CD14-positive monocyte (primary cell): Measurements from ENCODE around the gene SCN1B. TPM values are rescaled to one million over a fixed set of nuclear protein-coding genes. Genes with fewer than 3 reads are reported as not detected.

Source experiments
- DNase-seq, 3 donors: peaks; one replicate each; pipeline ENCODE4 v3.0.0-alpha.2; 2011 to 2022
- H2AFZ ChIP-seq: 2 replicates; pipeline ENCODE4 v1.6.0; 2012; ENCODE audit warnings: mild to moderate bottlenecking, low read depth, low read length, inconsistent platforms; ENCODE audit not compliant: insufficient read depth, poor library complexity, severe bottlenecking
- H3K27ac ChIP-seq, 2 donors: 1 replicate in 1 of 2; 2 replicates in 1 of 2; pipeline ENCODE4 v1.5.1; 2012 to 2013; ENCODE audit warnings: low read length in 2 of 2, control low read depth in 1 of 2, inconsistent platforms in 1 of 2, low read depth in 1 of 2, mild to moderate bottlenecking in 1 of 2
- H3K27me3 ChIP-seq, 2 donors: one replicate each; pipeline versions ENCODE4 v1.6.0 to v1.6.1; 2011 to 2013; ENCODE audit warnings: low read length in 2 of 2; ENCODE audit not compliant: control insufficient read depth in 2 of 2, insufficient read depth in 2 of 2
- H3K36me3 ChIP-seq, 2 donors: replicated peaks in 1 of 2; 1 replicate in 1 of 2; 2 replicates in 1 of 2; pipeline versions ENCODE4 v1.5.1 to v1.6.1; 2012 to 2013; ENCODE audit warnings: low read length in 2 of 2, control low read depth in 1 of 2, inconsistent platforms in 1 of 2, mild to moderate bottlenecking in 1 of 2; ENCODE audit not compliant: insufficient read depth in 2 of 2, control insufficient read depth in 1 of 2
- H3K4me1 ChIP-seq, 2 donors: 1 replicate in 1 of 2; 2 replicates in 1 of 2; pipeline versions ENCODE4 v1.5.1 to v1.6.1; 2012 to 2013; ENCODE audit warnings: low read length in 2 of 2, control low read depth in 1 of 2, inconsistent platforms in 1 of 2, mild to moderate bottlenecking in 1 of 2, moderate library complexity in 1 of 2; ENCODE audit not compliant: insufficient read depth in 2 of 2, control insufficient read depth in 1 of 2
- H3K4me2 ChIP-seq: replicated peaks from 2 replicates; pipeline ENCODE3; 2012; ENCODE audit warnings: low read length, moderate library complexity, mild to moderate bottlenecking; ENCODE audit not compliant: poor library complexity, severe bottlenecking; ENCODE audit errors: extremely low read depth
- H3K4me3 ChIP-seq, 3 experiments: fragments of 200-600 bp in 1 of 3; sonication (generic) in 1 of 3; replicated peaks in 1 of 3; 1 replicate in 2 of 3; 2 replicates in 1 of 3; pipeline ENCODE4 v1.5.1; 2011 to 2013; ENCODE audit warnings: low read length in 3 of 3, mild to moderate bottlenecking in 3 of 3, control low read depth in 2 of 3, low read depth in 2 of 3, inconsistent platforms in 1 of 3, moderate library complexity in 1 of 3
- H3K79me2 ChIP-seq: 2 replicates; pipeline ENCODE4 v1.6.0; 2012; ENCODE audit warnings: mild to moderate bottlenecking, control low read depth, inconsistent platforms, low read length, moderate library complexity; ENCODE audit not compliant: insufficient read depth
- H3K9ac ChIP-seq: 2 replicates; pipeline ENCODE4 v1.6.0; 2017; ENCODE audit warnings: low read length, mild to moderate bottlenecking; ENCODE audit not compliant: insufficient read depth, poor library complexity, severe bottlenecking
- H3K9me3 ChIP-seq, 2 donors: replicated peaks in 1 of 2; 1 replicate in 1 of 2; 2 replicates in 1 of 2; pipeline versions ENCODE4 v1.5.1 to v1.6.1; 2012 to 2013; ENCODE audit warnings: low read length in 2 of 2, control low read depth in 1 of 2; ENCODE audit not compliant: control insufficient read depth in 1 of 2, insufficient read depth in 1 of 2
- H4K20me1 ChIP-seq: 2 replicates; pipeline ENCODE4 v1.6.0; 2012; ENCODE audit warnings: mild to moderate bottlenecking, low read length, control low read depth, moderate library complexity; ENCODE audit not compliant: insufficient read depth
- H3K27ac Mint-ChIP-seq, 7 donors: one replicate each; pipeline ENCODE4 v1.8.0; 2020; ENCODE audit warnings: mild to moderate bottlenecking in 7 of 7, mixed read lengths in 7 of 7, moderate library complexity in 6 of 7, inconsistent platforms in 2 of 7
- H3K27me3 Mint-ChIP-seq, 3 donors: one replicate each; pipeline ENCODE4 v1.8.0; 2021 to 2022; ENCODE audit warnings: low read depth in 3 of 3, mild to moderate bottlenecking in 3 of 3, mixed read lengths in 3 of 3, moderate library complexity in 3 of 3, inconsistent platforms in 1 of 3
- H3K36me3 Mint-ChIP-seq, 2 donors: one replicate each; pipeline ENCODE4 v1.8.0; 2020; ENCODE audit warnings: mixed read lengths in 2 of 2, inconsistent platforms in 1 of 2, mild to moderate bottlenecking in 1 of 2
- H3K4me1 Mint-ChIP-seq: one replicate; pipeline ENCODE4 v1.8.0; 2020; ENCODE audit warnings: mild to moderate bottlenecking, mixed read lengths
- H3K4me3 Mint-ChIP-seq, 2 donors: one replicate each; pipeline ENCODE4 v1.8.0; 2020; ENCODE audit warnings: mild to moderate bottlenecking in 2 of 2, mixed read lengths in 2 of 2, moderate library complexity in 1 of 2
- H3K9me3 Mint-ChIP-seq, 7 donors: one replicate each; pipeline ENCODE4 v1.8.0; 2020 to 2022; ENCODE audit warnings: mixed read lengths in 7 of 7, mild to moderate bottlenecking in 6 of 7, moderate library complexity in 6 of 7, inconsistent platforms in 2 of 7
- CTCF ChIP-seq: fragments of 200-600 bp; IDR thresholded peaks from one replicate; pipeline ENCODE4 v1.8.0; 2022; ENCODE audit warnings: antibody characterized with exemption, mild to moderate bottlenecking
- WGBS: methylation state at CpG from one replicate; pipeline ENCODE4 v1.1.5; 2013; ENCODE audit warnings: missing lambda C conversion rate; ENCODE audit not compliant: insufficient coverage; 5-methylcytosine and 5-hydroxymethylcytosine counted together
- intact Hi-C, 2 donors: fragments of 100-400 bp; cut with micrococcal nuclease; formaldehyde crosslinking; loops; one replicate each; pipeline versions ENCODE4 v1.15.0 to v1.15.1; 2023
- polyA plus RNA-seq, 3 donors: library from polyadenylated mRNA; depleted of rRNA in 1 of 3; unstranded in 2 of 3; stranded (reverse) in 1 of 3; fragments of 300-500 nt in 2 of 3; fragments of >200 nt in 1 of 3; fragmentation: Illumina TruSeq in 2 of 3; gene quantifications; 1 replicate in 2 of 3; 2 replicates in 1 of 3; pipeline ENCODE4 v1.2.3, GENCODE V29; 2012 to 2021

SCN1B gene
- polyA plus RNA-seq, 3 donors = 0.08 to 0.68 TPM; not detected in 1

- Histone ChIP-seq H3K4me1 (no peaks in the 10 kb centered on the region), H3K79me2 (no peaks in the 10 kb centered on the region), H3K9me3 (no peaks in the 10 kb centered on the region), H2AFZ (no peak overlapping the region), H3K27ac (no peak overlapping the region), H4K20me1 (no peaks in the 10 kb centered on the region), H3K27me3 (no peaks in the 10 kb centered on the region), H3K4me3 (no peak overlapping the region), H3K36me3 (no peaks in the 10 kb centered on the region), H3K4me2 (no peak overlapping the region), H3K9ac (no peak overlapping the region)
- TF ChIP-seq CTCF = no peak
- H3K36me3 Mint-ChIP-seq = no peaks in the 10 kb centered on the region
- no peak overlapping the region for H3K27ac Mint-ChIP-seq
- no peak overlapping the region for H3K4me3 Mint-ChIP-seq
- H3K9me3 Mint-ChIP-seq = peaks cover 0 to 5% (median 0%) of the 10 kb centered on the region in 7 donors
- no peak for DNase-seq
- no peaks in the 10 kb centered on the region for H3K4me1 Mint-ChIP-seq
- peaks cover 11 to 17% (median 11%) of the 10 kb centered on the region in 3 donors for H3K27me3 Mint-ChIP-seq
- 93% methylated on average over 22 of the region's 29 CpGs for WGBS
- intact Hi-C loops = no loop called here
Observed at GRCh38 chr19:35060160-35060855, 30.0 kb downstream of the SCN1B start.

- Histone ChIP-seq H3K9ac (no peak overlapping the region), H3K4me1 (no peaks in the 10 kb centered on the region), H3K27me3 (no peaks in the 10 kb centered on the region), H3K79me2 (no peaks in the 10 kb centered on the region), H2AFZ (no peak overlapping the region), H3K36me3 (no peaks in the 10 kb centered on the region), H4K20me1 (no peaks in the 10 kb centered on the region), H3K9me3 (peaks cover 0 to 2% of the 10 kb centered on the region in 2 donors), H3K27ac (no peak overlapping the region), H3K4me2 (no peak overlapping the region), H3K4me3 (no peak overlapping the region)
- no peaks in the 10 kb centered on the region for H3K36me3 Mint-ChIP-seq
- DNase-seq = no peak
- no peak overlapping the region for H3K27ac Mint-ChIP-seq
- WGBS = 89% methylated on average over 7 of the region's 7 CpGs
- intact Hi-C loops = no loop called here
- TF ChIP-seq CTCF = no peak
- peaks cover 2% of the 10 kb centered on the region for H3K4me1 Mint-ChIP-seq
- H3K9me3 Mint-ChIP-seq = peaks cover 0 to 5% (median 3%) of the 10 kb centered on the region in 7 donors
- peaks cover 4 to 10% (median 10%) of the 10 kb centered on the region in 3 donors for H3K27me3 Mint-ChIP-seq
- H3K4me3 Mint-ChIP-seq = no peak overlapping the region
Observed at GRCh38 chr19:35061583-35062373, 31.5 kb downstream of the SCN1B start.
